Measurements from ENCODE around the gene C21orf58.

C21orf58 gene

GRCh38 chr21:46352164-46352515 lies 28.5 kb upstream of the C21orf58 start:
- no peak for DNase-seq

DNA sequence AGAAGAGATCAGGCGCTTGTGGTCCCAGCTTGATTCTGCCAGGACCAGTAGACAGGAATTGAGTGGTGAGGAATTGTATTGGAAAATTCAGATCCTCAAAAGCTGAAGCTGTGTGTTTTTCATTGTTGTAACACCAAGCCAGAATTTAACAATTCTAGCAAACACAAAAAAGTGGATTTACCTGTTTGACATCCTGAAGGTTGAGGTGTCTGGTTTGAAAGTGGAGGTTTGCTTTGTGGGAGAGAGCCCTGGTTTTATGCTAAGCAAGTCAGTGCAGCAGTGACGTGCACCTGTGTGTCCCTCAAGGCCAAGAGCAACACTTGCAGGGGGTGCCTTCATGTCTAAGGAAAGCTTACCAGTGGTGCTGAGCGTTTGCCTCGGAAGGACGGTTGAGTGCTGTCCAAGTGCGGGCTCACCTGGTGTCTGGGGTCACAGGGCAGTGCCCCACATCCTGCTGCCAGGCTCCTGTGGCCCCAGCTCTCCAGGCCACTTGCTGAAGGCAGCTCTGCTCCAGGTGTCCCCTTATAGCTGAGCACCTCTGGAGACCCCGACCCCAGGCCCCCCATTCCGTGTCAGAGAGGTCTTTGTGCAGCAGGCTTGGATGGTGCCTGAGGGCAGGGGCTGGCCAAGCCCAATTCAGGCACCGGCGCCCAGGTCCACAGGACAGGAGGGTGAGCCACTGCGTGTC lies 27.9 kb upstream of the C21orf58 start:
- DNase-seq, result no peak

GRCh38 chr21:46350981-46351380 lies 27.3 kb upstream of the C21orf58 start:
- DNase-seq, result no peak

DNA sequence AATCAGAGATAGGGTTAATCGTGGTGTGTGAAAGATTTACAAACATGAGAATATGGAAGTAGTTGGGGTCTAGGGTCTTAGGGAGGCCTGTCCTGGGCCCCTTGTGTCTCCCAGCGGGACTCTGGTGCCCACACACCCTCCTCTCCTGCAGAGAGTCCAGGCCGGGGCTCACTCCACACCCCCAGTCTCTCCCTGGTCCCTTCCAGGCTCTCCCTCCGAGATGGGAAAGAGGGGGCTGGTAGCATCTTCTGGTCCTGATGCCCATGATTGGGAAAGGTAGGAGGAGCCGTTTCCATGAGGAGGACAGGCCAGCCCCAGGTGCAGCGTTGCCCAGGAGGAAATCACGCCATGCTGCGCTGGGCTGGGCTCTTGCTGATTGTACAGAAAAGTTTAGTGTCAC lies 26.9 kb upstream of the C21orf58 start:
- no peak for DNase-seq

GRCh38 chr21:46349134-46349760 lies 25.6 kb upstream of the C21orf58 start:
- no peak for DNase-seq

DNA sequence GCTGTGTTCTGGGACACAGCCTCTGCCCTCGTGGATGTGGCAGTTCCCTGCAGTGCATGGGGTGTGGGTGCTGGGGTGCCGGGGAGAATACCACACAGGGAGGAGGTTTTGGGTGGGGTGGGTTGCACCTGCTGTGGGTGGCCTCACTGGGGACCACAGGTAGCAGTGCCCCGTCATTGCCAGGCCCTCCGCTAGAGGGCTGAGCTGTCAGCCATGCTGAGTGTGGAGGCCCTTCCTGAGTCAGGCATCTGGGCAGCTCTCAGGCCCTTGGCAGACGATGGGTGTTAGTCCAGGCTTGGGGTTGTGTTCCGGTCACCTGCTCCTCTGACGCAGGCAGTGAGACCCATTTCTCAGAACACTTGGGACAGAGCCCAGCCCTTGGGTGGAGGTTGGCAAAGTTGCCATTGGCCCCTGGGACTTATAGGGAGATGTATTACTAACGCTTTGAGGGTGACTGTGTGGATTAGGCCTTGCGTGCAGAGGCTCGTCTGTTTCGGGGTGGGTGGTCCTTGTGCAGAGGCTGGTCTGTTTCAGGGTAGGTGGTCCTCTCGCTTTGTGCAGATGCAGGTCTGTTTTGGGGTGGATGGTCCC lies 24.2 kb upstream of the C21orf58 start:
- no peak for DNase-seq

- DNase-seq, result no peak
Measured at GRCh38 chr21:46347203-46347550, 23.5 kb upstream of the C21orf58 start.

DNA sequence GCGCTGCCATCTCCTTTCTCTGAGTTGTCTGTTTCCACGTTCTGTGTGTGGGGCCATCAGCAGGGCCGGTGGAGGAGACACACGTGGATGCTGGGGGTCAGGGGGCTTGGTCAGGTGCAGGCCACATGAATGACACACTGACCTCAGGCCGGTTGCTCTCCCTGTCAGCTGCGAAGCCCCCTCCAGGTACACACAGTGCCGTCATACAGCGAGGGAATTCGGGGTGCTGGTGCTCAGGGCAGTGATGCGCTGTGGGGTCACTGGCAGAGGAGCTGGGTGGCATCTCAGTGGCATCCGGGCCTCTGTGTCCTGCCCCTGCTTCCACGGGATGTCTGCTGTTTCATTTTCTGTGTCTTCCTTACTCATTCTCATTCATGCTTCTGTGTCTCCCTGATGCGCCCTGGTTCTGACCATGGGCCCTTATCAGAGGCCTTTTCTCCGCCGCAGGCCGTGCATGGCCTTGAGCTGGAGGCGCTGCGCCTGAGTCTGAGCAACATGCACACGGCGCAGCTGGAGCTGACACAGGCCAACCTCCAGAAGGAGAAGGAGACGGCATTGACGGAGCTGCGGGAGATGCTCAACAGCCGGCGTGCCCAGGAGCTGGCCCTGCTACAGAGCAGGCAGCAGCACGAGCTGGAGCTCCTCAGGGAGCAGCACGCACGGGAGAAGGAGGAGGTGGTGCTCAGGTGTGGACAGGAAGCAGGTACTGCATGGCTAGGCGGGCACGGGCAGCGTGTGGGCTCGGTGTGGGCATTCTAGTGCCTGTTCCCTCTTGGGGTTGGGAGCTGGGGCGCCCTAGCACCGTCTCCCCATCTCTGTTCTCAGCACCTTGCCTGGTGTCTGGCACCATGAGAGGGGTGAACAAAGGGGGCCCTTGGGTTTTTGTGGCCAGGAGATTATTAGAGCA lies 22.9 kb upstream of the C21orf58 start:
- no peak for DNase-seq

DNA sequence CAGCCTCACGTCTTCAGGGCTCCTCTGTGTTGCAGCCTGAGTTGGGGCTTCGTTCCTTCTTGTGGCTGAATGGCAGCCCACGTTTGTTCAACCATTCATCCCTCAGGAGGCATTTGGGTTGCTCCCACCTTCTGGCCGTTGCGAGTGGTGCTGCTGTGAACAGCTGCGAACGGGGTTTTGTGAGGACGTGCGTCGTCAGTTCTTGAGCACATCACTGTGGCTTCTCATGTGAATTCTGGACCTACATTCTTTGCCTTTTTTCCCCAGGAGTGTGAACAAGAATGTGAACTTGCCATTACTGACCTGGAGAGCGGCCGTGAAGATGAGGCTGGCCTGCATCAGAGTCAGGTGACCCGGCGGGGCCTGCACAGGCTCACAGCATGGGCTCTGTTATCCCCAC lies 22.2 kb upstream of the C21orf58 start:
- DNase-seq, result no peak

DNA sequence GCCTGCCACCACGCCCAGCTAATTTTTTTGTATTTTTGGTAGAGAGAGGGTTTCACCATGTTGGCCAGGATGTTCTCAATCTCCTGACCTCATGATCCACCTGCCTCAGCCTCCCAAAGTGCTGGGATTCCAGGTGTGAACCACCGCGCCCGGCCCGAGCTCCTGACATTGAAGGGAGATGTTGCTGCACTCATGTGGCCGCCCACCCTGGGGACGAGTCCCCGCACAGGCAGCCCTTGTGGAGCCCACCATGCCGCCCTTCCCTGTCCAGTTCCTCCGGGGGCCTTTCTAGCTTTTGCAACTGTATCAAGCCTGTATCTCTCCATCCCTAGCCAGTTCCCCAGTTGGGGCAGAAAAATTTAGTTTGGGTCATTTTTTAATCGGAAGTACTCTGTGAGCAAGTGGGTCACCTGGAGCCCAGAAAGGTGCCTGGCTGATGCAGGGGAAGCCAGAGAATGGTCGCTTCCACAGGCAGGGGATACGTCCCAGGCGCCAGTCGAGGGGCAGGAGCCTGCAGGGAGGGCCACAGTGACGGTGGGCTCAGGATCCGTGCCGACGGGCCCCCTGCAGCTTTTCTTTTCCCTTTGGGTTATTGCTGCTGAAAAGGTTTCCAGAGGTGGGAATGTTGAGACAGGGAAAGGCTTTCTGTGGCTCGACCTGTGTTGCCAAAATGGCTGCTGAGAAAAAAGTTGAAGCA lies 20.7 kb upstream of the C21orf58 start:
- no peak for DNase-seq

DNA sequence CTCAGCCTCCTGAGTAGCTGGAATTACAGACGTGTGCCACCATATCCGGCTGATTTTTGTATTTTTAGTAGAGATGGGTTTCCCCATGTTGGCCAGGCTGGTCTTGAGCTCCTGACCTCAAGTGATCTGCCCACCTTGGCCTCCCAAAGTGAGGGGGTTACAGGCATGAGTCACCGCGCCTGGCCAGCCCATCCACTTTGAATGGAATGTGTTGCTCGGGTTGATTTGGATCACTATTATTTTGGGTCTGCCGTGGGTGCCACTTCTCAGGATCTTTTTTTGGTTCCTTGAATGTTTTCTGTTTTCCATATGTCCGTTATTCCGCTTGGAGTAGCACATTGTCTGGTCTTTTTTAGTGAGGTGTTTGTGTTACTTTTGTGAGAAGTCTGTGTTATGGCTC lies 17.3 kb upstream of the C21orf58 start:
- no peak for DNase-seq

DNA sequence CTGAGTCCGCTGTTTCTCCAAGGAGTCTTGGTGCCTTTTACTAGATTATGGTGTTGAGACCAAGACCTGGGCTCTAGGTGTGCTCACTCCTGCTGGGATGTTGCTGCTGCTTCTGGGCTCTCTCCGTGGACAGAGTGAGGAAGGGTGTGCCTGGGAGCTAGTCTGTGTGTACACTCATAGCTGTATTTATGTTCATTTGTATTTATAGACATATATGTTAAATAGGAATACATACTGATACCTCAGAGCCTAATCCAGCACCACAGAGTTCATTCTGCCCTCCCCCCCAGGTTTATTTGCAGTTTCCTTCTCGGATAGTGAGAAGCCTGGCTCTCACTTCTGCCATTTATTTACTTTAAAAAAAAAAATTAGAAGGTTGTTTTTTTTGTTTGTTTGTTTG lies 12.9 kb upstream of the C21orf58 start:
- no peak for DNase-seq

DNA sequence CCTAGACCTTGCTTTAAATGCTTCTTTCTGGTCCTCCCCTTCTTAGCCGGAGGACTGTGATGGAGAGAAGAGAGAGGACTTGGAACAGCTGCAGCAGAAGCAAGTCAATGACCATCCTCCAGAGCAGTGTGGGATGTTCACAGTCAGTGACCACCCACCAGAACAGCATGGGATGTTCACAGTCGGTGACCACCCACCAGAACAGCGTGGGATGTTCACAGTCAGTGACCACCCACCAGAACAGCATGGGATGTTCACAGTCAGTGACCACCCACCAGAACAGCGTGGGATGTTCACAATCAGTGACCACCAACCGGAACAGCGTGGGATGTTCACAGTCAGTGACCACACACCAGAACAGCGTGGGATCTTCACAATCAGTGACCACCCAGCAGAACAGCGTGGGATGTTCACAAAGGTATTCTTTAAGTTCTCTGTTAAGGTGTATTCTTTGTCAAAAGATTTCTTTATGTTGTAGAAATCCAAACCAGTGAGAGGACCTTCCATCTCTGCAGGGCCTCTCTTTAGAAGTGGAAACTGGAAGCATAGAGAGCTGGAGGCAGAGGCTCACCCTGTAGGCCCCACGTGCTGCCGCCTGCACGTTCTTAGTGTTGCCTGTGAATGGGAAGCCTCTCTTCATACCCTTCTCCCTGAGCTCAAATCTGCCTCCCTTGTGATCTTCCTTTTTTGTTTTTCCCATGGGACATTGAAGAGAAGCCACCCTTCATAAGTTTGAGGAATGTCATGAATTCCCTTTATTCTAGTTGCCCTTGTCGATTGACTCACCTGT lies 10.9 kb upstream of the C21orf58 start:
- no peak for DNase-seq

GRCh38 chr21:46329796-46330195 lies 6.1 kb upstream of the C21orf58 start:
- no peak for DNase-seq

GRCh38 chr21:46328151-46328550 lies 4.5 kb upstream of the C21orf58 start:
- no peak for DNase-seq

DNA sequence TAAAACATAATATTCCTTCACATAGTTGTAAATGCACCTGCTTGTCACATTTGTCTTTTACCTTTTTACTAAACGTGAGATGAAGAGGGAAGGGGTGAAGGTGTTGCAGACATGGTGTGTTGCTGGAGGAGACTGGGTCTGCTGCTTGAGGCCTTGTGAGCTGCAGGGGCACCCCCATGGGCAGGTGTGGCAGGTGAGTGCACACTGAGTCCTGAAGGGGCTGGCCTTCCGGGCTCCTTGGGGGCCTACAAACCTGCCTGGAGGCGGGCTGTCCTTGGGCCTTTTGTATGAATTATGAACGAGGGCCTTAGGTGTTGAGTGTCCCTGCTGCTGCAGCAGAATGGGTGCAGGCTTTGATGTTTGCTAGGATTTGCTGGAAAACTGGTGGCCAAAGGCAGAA lies 4.0 kb upstream of the C21orf58 start:
- no peak for DNase-seq

GRCh38 chr21:46326110-46326703 lies 2.5 kb upstream of the C21orf58 start:
- no peak for DNase-seq

DNA sequence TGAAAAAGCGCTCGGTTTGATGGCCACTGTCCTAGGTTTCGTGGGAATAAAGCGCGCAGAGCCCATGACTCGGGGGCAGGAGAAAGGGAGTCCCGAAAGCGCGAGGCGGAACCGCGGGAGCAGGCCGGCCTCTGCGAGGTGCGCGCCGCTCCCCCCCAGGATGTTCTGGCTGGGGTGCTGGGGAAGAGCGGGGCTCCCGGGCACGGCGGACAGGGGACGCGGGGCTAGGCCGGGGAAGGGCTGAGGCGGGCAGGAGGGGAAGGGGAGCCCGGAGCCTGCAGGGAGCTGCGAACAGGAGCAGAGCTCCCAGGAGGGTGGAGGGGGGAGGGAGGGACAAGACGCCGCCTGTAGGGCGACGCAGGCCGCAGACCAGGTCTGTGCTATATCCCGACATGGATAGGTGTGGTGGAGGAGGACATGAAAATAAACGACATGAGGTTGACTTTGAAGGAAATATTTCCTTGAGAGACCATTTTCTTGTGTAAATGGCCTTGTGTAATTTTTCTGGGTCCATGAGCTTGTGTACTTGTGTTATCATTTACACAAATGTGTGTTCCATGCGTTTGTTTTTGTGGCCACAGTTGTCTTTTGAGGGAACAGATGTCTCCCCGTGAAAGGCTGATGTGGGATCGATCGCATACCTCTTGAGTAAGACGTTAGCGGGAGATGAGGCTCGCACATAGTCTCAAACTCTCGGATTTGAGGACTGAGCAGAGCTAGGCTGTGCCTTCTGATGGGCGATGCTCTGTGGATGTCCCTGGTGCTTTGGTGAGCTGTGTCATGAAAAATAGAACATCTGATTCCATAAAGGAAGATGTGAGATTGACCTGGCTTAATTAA lies 1.6 kb upstream of the C21orf58 start:
- peak; percentile 26 for DNase-seq

- peak; percentile 89 for DNase-seq
Measured at GRCh38 chr21:46324390-46325072, 861 bp upstream of the C21orf58 start.

- DNase-seq, result no peak
Measured at GRCh38 chr21:46323227-46323709, 402 bp downstream of the C21orf58 start.

Data from CD4-positive, alpha-beta T cell treated with Interleukin-12 subunit alpha and Interleukin-12 subunit beta, for 1 hour (primary cell).